Endothelial cell of umbilical vein (primary cell): Measurements from ENCODE around the gene ZNF2.

Experiments used
- EZH2 ChIP-seq: IDR thresholded peaks from 2 replicates; pipeline ENCODE4 v1.6.1; 2012; ENCODE audit warnings: borderline replicate concordance, low read depth, mild to moderate bottlenecking, moderate library complexity, low read length, inconsistent platforms; ENCODE audit not compliant: severe bottlenecking
- FOS ChIP-seq: IDR thresholded peaks from 2 replicates; pipeline ENCODE4 v1.6.1; 2011; ENCODE audit warnings: mild to moderate bottlenecking, low read length, moderate library complexity, borderline replicate concordance; ENCODE audit not compliant: insufficient read depth
- MYC ChIP-seq: IDR thresholded peaks from one replicate; pipeline ENCODE4 v1.6.1; 2011; ENCODE audit warnings: mild to moderate bottlenecking, low read depth, low read length
- POLR2A ChIP-seq: IDR thresholded peaks from 2 replicates; pipeline ENCODE4 v1.6.1; 2012; ENCODE audit warnings: low read depth, mild to moderate bottlenecking, control low read depth, low read length
- POLR2AphosphoS5 ChIP-seq: IDR thresholded peaks from 2 replicates; pipeline ENCODE4 v1.6.1; 2012; ENCODE audit warnings: low read depth, mild to moderate bottlenecking, control low read depth, low read length, moderate library complexity; ENCODE audit not compliant: insufficient read depth
- TF ChIP-seq, protein P1 (sequence below), 2 donors: IDR thresholded peaks; 1 replicate in 1 of 2; 2 replicates in 1 of 2; pipeline ENCODE4 v1.5.1; 2011; ENCODE audit warnings: low read length in 2 of 2, mild to moderate bottlenecking in 2 of 2, moderate library complexity in 2 of 2, control low read depth in 1 of 2, inconsistent platforms in 1 of 2, low read depth in 1 of 2; ENCODE audit not compliant: insufficient read depth in 1 of 2; ENCODE audit errors: extremely low read depth in 1 of 2

DNA sequence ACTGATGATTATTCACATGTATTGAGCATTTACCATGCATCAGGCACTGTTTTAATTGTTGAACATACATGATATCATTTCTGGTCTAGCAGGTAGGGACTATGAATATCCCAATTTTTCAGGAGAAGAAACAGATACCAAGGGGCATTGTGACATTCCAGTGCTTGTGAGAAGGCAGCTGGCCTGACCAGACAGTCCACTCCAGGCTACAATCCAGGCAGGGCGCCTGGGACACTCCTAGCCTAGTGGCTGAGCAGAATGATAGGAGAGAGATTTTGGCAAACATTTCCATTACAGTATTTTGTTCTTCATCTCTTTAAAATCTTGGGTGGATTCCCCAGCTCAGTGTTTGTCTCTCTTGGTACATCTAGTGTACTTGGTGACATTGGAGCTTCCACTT, 66.6 kb downstream of the ZNF2 start:
- TF ChIP-seq EZH2, result no peak
- no peak for TF ChIP-seq MYC
- TF ChIP-seq, protein P1, sequence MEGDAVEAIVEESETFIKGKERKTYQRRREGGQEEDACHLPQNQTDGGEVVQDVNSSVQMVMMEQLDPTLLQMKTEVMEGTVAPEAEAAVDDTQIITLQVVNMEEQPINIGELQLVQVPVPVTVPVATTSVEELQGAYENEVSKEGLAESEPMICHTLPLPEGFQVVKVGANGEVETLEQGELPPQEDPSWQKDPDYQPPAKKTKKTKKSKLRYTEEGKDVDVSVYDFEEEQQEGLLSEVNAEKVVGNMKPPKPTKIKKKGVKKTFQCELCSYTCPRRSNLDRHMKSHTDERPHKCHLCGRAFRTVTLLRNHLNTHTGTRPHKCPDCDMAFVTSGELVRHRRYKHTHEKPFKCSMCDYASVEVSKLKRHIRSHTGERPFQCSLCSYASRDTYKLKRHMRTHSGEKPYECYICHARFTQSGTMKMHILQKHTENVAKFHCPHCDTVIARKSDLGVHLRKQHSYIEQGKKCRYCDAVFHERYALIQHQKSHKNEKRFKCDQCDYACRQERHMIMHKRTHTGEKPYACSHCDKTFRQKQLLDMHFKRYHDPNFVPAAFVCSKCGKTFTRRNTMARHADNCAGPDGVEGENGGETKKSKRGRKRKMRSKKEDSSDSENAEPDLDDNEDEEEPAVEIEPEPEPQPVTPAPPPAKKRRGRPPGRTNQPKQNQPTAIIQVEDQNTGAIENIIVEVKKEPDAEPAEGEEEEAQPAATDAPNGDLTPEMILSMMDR (IDR thresholded peaks at IDR 0.05; ENCODE audit: extremely low read depth in 1 of 2, insufficient read depth in 1 of 2, low read depth in 1 of 2, low read length in 2 of 2), result no peak
- TF ChIP-seq POLR2A, result no peak
- no peak for TF ChIP-seq POLR2AphosphoS5
- no peak for TF ChIP-seq FOS
